Mesendoderm (in vitro differentiated cells): ENCODE results near the gene LRP1.

Experiments used
- DNase-seq: peaks from one replicate; pipeline ENCODE4 v3.0.0; 2013
- H2AK5ac ChIP-seq: 2 replicates; pipeline ENCODE4 v1.6.1; 2013; ENCODE audit warnings: low read length, inconsistent platforms
- H2BK120ac ChIP-seq: 2 replicates; pipeline ENCODE4 v1.6.1; 2013; ENCODE audit warnings: low read depth, mild to moderate bottlenecking, low read length, moderate library complexity, mixed read lengths
- H2BK15ac ChIP-seq: replicated peaks from 2 replicates; pipeline ENCODE4 v1.6.1; 2013; ENCODE audit warnings: low read depth, mild to moderate bottlenecking, moderate library complexity
- H2BK5ac ChIP-seq: 2 replicates; pipeline ENCODE4 v1.6.1; 2013; ENCODE audit warnings: low read length, inconsistent platforms
- H3K18ac ChIP-seq: 2 replicates; pipeline ENCODE4 v1.6.1; 2013; ENCODE audit warnings: mild to moderate bottlenecking, low read length, mixed read lengths
- H3K23ac ChIP-seq: one replicate; pipeline ENCODE4 v1.6.1; 2013; ENCODE audit warnings: low read length
- H3K27ac ChIP-seq: 2 replicates; pipeline ENCODE4 v1.5.1; 2013; ENCODE audit warnings: low read depth, mild to moderate bottlenecking, inconsistent platforms, low read length, moderate library complexity
- H3K27me3 ChIP-seq: 2 replicates; pipeline ENCODE4 v1.6.1; 2013; ENCODE audit warnings: low read length, control low read depth, mild to moderate bottlenecking, inconsistent platforms; ENCODE audit not compliant: insufficient read depth, poor library complexity
- H3K36me3 ChIP-seq: 2 replicates; pipeline ENCODE4 v1.6.1; 2013; ENCODE audit warnings: low read length, inconsistent platforms; ENCODE audit not compliant: control insufficient read depth, insufficient read depth
- H3K4ac ChIP-seq: one replicate; pipeline ENCODE4 v1.6.1; 2013; ENCODE audit warnings: low read depth, mild to moderate bottlenecking, low read length, moderate library complexity
- H3K4me1 ChIP-seq: 2 replicates; pipeline ENCODE4 v1.6.1; 2013; ENCODE audit warnings: low read depth, low read length, inconsistent platforms; ENCODE audit not compliant: control insufficient read depth
- H3K4me2 ChIP-seq: 2 replicates; pipeline ENCODE4 v1.6.1; 2013; ENCODE audit warnings: low read length
- H3K4me3 ChIP-seq: 2 replicates; pipeline ENCODE4 v1.5.1; 2013; ENCODE audit warnings: mild to moderate bottlenecking, low read length
- H3K56ac ChIP-seq: one replicate; pipeline ENCODE4 v1.6.1; 2013; ENCODE audit warnings: low read length
- H3K79me1 ChIP-seq: 2 replicates; pipeline ENCODE4 v1.6.1; 2013; ENCODE audit warnings: low read length, inconsistent platforms
- H3K79me2 ChIP-seq: 2 replicates; pipeline ENCODE4 v1.6.1; 2013; ENCODE audit warnings: mild to moderate bottlenecking, low read length; ENCODE audit not compliant: control insufficient read depth, insufficient read depth
- H3K9ac ChIP-seq: 2 replicates; pipeline ENCODE4 v1.6.1; 2013; ENCODE audit warnings: low read length, inconsistent platforms
- H4K5ac ChIP-seq: one replicate; pipeline ENCODE4 v1.6.1; 2013; ENCODE audit warnings: low read length
- H4K8ac ChIP-seq: one replicate; pipeline ENCODE4 v1.6.1; 2013; ENCODE audit warnings: low read depth, mild to moderate bottlenecking, control low read depth, low read length, moderate library complexity
- WGBS: extraction: QIAGEN DNeasy Blood & Tissue Kit; methylation state at CpG from one replicate; pipeline ENCODE4 v1.1.7; 2013; ENCODE audit warnings: low lambda C conversion rate, missing lambda C conversion rate; ENCODE audit not compliant: insufficient coverage; ENCODE audit errors: extremely low coverage; 5-methylcytosine and 5-hydroxymethylcytosine counted together

Gene LRP1

GRCh38 chr12:57242691-57243454, 114.6 kb downstream of the LRP1 start:
- Histone ChIP-seq H3K79me2 (no peaks in the 10 kb centered on the region), H3K18ac (peak overlapping the region; percentile 44), H3K4me3 (peak overlapping the region; percentile 1), H3K4me2 (peak overlapping the region; percentile 84), H3K4ac (no peak overlapping the region), H3K56ac (peak overlapping the region; percentile 85), H3K36me3 (no peaks in the 10 kb centered on the region), H4K8ac (no peak overlapping the region), H3K27me3 (peaks cover 25% of the 10 kb centered on the region), H2AK5ac (no peak overlapping the region), H2BK5ac (no peak overlapping the region), H3K27ac (no peak overlapping the region), H3K9ac (peak overlapping the region; percentile 71), H2BK120ac (no peak overlapping the region), H3K79me1 (no peaks in the 10 kb centered on the region), H2BK15ac (no peak overlapping the region), H3K4me1 (peaks cover 5% of the 10 kb centered on the region), H3K23ac (no peak overlapping the region), H4K5ac (no peak overlapping the region)
- peak; percentile 95 for DNase-seq
- no CpG with 5 or more reads among the region's 45 CpGs for WGBS

- Histone ChIP-seq H3K4me3 (no peak overlapping the region), H4K5ac (no peak overlapping the region), H3K23ac (no peak overlapping the region), H3K4me2 (peak overlapping the region; percentile 20), H2AK5ac (no peak overlapping the region), H2BK5ac (no peak overlapping the region), H2BK15ac (no peak overlapping the region), H3K79me2 (no peaks in the 10 kb centered on the region), H3K56ac (peak overlapping the region; percentile 43), H3K27ac (no peak overlapping the region), H3K79me1 (no peaks in the 10 kb centered on the region), H3K36me3 (no peaks in the 10 kb centered on the region), H3K27me3 (peaks cover 22% of the 10 kb centered on the region), H3K4me1 (peaks cover 5% of the 10 kb centered on the region), H2BK120ac (no peak overlapping the region), H4K8ac (no peak overlapping the region), H3K4ac (no peak overlapping the region), H3K9ac (peak overlapping the region; percentile 21), H3K18ac (peak overlapping the region; percentile 44)
- WGBS = no CpG with 5 or more reads among the region's 41 CpGs
- DNase-seq = peak; percentile 92
Measured at GRCh38 chr12:57243521-57244311, 115.4 kb downstream of the LRP1 start.

- no peak overlapping the region for H2BK15ac ChIP-seq
- no peak overlapping the region for H3K9ac ChIP-seq
- H3K79me1 ChIP-seq = no peaks in the 10 kb centered on the region
- H3K23ac ChIP-seq = no peak overlapping the region
- DNase-seq = no peak
- no peak overlapping the region for H3K27ac ChIP-seq
- H3K4me2 ChIP-seq = no peak overlapping the region
- H3K79me2 ChIP-seq = no peaks in the 10 kb centered on the region
- no peak overlapping the region for H3K4ac ChIP-seq
- no peak overlapping the region for H2BK120ac ChIP-seq
- H3K18ac ChIP-seq = no peak overlapping the region
- H4K5ac ChIP-seq = no peak overlapping the region
- H3K27me3 ChIP-seq = peaks cover 22% of the 10 kb centered on the region
- H3K56ac ChIP-seq = no peak overlapping the region
- no peak overlapping the region for H2AK5ac ChIP-seq
- H3K4me3 ChIP-seq = no peak overlapping the region
- no peaks in the 10 kb centered on the region for H3K36me3 ChIP-seq
- H3K4me1 ChIP-seq = peaks cover 5% of the 10 kb centered on the region
- H2BK5ac ChIP-seq = no peak overlapping the region
- no CpG with 5 or more reads among the region's 6 CpGs for WGBS
- no peak overlapping the region for H4K8ac ChIP-seq
Measured at GRCh38 chr12:57244312-57244696, 116.0 kb downstream of the LRP1 start.

- no peak overlapping the region for H2AK5ac ChIP-seq
- no peak overlapping the region for H2BK5ac ChIP-seq
- no peak overlapping the region for H3K9ac ChIP-seq
- no peaks in the 10 kb centered on the region for H3K36me3 ChIP-seq
- H3K79me2 ChIP-seq = no peaks in the 10 kb centered on the region
- no peak overlapping the region for H3K4me2 ChIP-seq
- H3K4me3 ChIP-seq = no peak overlapping the region
- DNase-seq = peak; percentile 37
- H3K23ac ChIP-seq = no peak overlapping the region
- no peaks in the 10 kb centered on the region for H3K4me1 ChIP-seq
- H3K18ac ChIP-seq = no peak overlapping the region
- no peak overlapping the region for H3K4ac ChIP-seq
- no peaks in the 10 kb centered on the region for H3K79me1 ChIP-seq
- no peak overlapping the region for H4K5ac ChIP-seq
- no peak overlapping the region for H2BK120ac ChIP-seq
- no peak overlapping the region for H3K27ac ChIP-seq
- H3K27me3 ChIP-seq = peaks cover 3% of the 10 kb centered on the region
- H2BK15ac ChIP-seq = no peak overlapping the region
- no peak overlapping the region for H4K8ac ChIP-seq
- WGBS = no CpG with 5 or more reads among the region's 1 CpG
- no peak overlapping the region for H3K56ac ChIP-seq
Measured at GRCh38 chr12:57247041-57247440, 118.8 kb downstream of the LRP1 start.

- no peak overlapping the region for H3K9ac ChIP-seq
- H3K23ac ChIP-seq = no peak overlapping the region
- no peak overlapping the region for H3K18ac ChIP-seq
Measured at GRCh38 chr12:57248934-57249742, 120.9 kb downstream of the LRP1 start.

More at GRCh38 chr12:57248934-57249742, 120.9 kb downstream of the LRP1 start:
- Histone ChIP-seq H3K79me2 (no peaks in the 10 kb centered on the region), H3K4me1 (no peaks in the 10 kb centered on the region), H3K36me3 (no peaks in the 10 kb centered on the region), H2AK5ac (no peak overlapping the region), H2BK15ac (no peak overlapping the region), H3K4ac (no peak overlapping the region), H4K5ac (no peak overlapping the region), H3K27me3 (no peaks in the 10 kb centered on the region), H2BK120ac (no peak overlapping the region), H2BK5ac (no peak overlapping the region), H3K79me1 (no peaks in the 10 kb centered on the region), H4K8ac (no peak overlapping the region), H3K56ac (no peak overlapping the region), H3K27ac (no peak overlapping the region), H3K4me2 (no peak overlapping the region), H3K4me3 (no peak overlapping the region)
- no CpG with 5 or more reads among the region's 7 CpGs for WGBS
- DNase-seq = no peak
